Esophagus (tissue), 2 donors: Measurements from ENCODE around the gene CDH15. TPM values are rescaled to one million over a fixed set of nuclear protein-coding genes. Genes with fewer than 3 reads are reported as not detected.

ENCODE experiments used
- H3K27ac ChIP-seq, 2 donors: one replicate each; pipeline ENCODE4 v1.5.1; 2013; ENCODE audit warnings: low read depth in 2 of 2, mild to moderate bottlenecking in 2 of 2, inconsistent platforms in 1 of 2, low read length in 1 of 2, moderate library complexity in 1 of 2
- H3K27me3 ChIP-seq, 2 donors: one replicate each; pipeline ENCODE4 v1.6.1; 2013; ENCODE audit warnings: low read length in 2 of 2, control low read depth in 1 of 2, mild to moderate bottlenecking in 1 of 2; ENCODE audit not compliant: insufficient read depth in 2 of 2, control insufficient read depth in 1 of 2
- H3K36me3 ChIP-seq, 2 donors: one replicate each; pipeline ENCODE4 v1.6.1; 2013; ENCODE audit warnings: low read length in 1 of 2; ENCODE audit not compliant: control insufficient read depth in 2 of 2, insufficient read depth in 2 of 2
- H3K4me1 ChIP-seq, 2 donors: one replicate each; pipeline ENCODE4 v1.6.1; 2013; ENCODE audit warnings: low read length in 1 of 2; ENCODE audit not compliant: control insufficient read depth in 2 of 2, insufficient read depth in 2 of 2
- H3K4me3 ChIP-seq, 2 donors: one replicate each; pipeline ENCODE4 v1.5.1; 2013; ENCODE audit warnings: low read length in 2 of 2, mild to moderate bottlenecking in 2 of 2, low read depth in 1 of 2, moderate library complexity in 1 of 2
- H3K9me3 ChIP-seq, 2 donors: one replicate each; pipeline ENCODE4 v1.6.1; 2013; ENCODE audit warnings: mild to moderate bottlenecking in 2 of 2, low read depth in 1 of 2, low read length in 1 of 2, moderate library complexity in 1 of 2; ENCODE audit not compliant: control insufficient read depth in 2 of 2, insufficient read depth in 1 of 2
- WGBS, 2 donors: extraction: QIAGEN DNeasy Blood & Tissue Kit; methylation state at CpG; one replicate each; pipeline ENCODE4 v1.1.7; 2013; 5-methylcytosine and 5-hydroxymethylcytosine counted together
- polyA plus RNA-seq, 2 donors: library from polyadenylated mRNA; stranded (reverse); fragments of 200-250 nt; gene quantifications; one replicate each; pipeline ENCODE4 v1.2.3, GENCODE V29; 2013
- donor health status: healthy with polysubstance abuse.
- donor health status: Bipolar disorder and iron deficiency.

CDH15 gene
- polyA plus RNA-seq, 2 donors: not detected

- no peak overlapping the region for H3K4me3 ChIP-seq
- H3K4me1 ChIP-seq: peaks cover 3 to 5% of the 10 kb centered on the region in 2 donors
- no peaks in the 10 kb centered on the region for H3K27me3 ChIP-seq
- H3K9me3 ChIP-seq: peaks cover 0 to 7% of the 10 kb centered on the region in 2 donors
- 96% methylated on average over 19 to 21 of the region's 21 CpGs for WGBS, 2 donors
- no peak overlapping the region for H3K27ac ChIP-seq
- peaks cover 3 to 31% of the 10 kb centered on the region in 2 donors for H3K36me3 ChIP-seq
Measured at GRCh38 chr16:89146211-89147005, 25.1 kb upstream of the CDH15 start.

GRCh38 chr16:89147085-89147817, 24.3 kb upstream of the CDH15 start:
- no peaks in the 10 kb centered on the region for H3K27me3 ChIP-seq
- 83 to 88% methylated on average over 7 to 11 of the region's 11 CpGs for WGBS, 2 donors
- H3K36me3 ChIP-seq: peaks cover 3 to 27% of the 10 kb centered on the region in 2 donors
- H3K27ac ChIP-seq: no peak overlapping the region
- H3K9me3 ChIP-seq: peaks cover 0 to 4% of the 10 kb centered on the region in 2 donors
- H3K4me1 ChIP-seq: peaks cover 3 to 5% of the 10 kb centered on the region in 2 donors
- H3K4me3 ChIP-seq: no peak overlapping the region

- H3K4me3 ChIP-seq: no peak overlapping the region
- 92 to 93% methylated on average over 9 of the region's 9 CpGs for WGBS, 2 donors
- H3K9me3 ChIP-seq: peaks cover 0 to 4% of the 10 kb centered on the region in 2 donors
- no peaks in the 10 kb centered on the region for H3K27me3 ChIP-seq
- H3K4me1 ChIP-seq: peaks cover 3 to 16% of the 10 kb centered on the region in 2 donors
- H3K27ac ChIP-seq: no peak overlapping the region
- H3K36me3 ChIP-seq: peaks cover 3 to 24% of the 10 kb centered on the region in 2 donors
Measured at GRCh38 chr16:89149386-89149785, 22.2 kb upstream of the CDH15 start.

- 83 to 90% methylated on average over 18 of the region's 18 CpGs for WGBS, 2 donors
- no peaks in the 10 kb centered on the region for H3K27me3 ChIP-seq
- peaks cover 3 to 22% of the 10 kb centered on the region in 2 donors for H3K4me1 ChIP-seq
- no peak overlapping the region for H3K27ac ChIP-seq
- H3K36me3 ChIP-seq: peaks cover 3 to 18% of the 10 kb centered on the region in 2 donors
- H3K4me3 ChIP-seq: no peak overlapping the region
- H3K9me3 ChIP-seq: peaks cover 0 to 4% of the 10 kb centered on the region in 2 donors
Measured at GRCh38 chr16:89150090-89150835, 21.3 kb upstream of the CDH15 start.

- H3K9me3 ChIP-seq: peaks cover 0 to 4% of the 10 kb centered on the region in 2 donors
- 94 to 96% methylated on average over 8 of the region's 8 CpGs for WGBS, 2 donors
- H3K4me3 ChIP-seq: no peak overlapping the region
- H3K27me3 ChIP-seq: no peaks in the 10 kb centered on the region
- peaks cover 3 to 25% of the 10 kb centered on the region in 2 donors for H3K4me1 ChIP-seq
- H3K36me3 ChIP-seq: peaks cover 3 to 11% of the 10 kb centered on the region in 2 donors
- no peak overlapping the region for H3K27ac ChIP-seq
Measured at GRCh38 chr16:89150981-89151380, 20.6 kb upstream of the CDH15 start.

GRCh38 chr16:89152831-89153700, 18.5 kb upstream of the CDH15 start:
- 85 to 87% methylated on average over 40 to 41 of the region's 41 CpGs for WGBS, 2 donors
- Histone ChIP-seq H3K36me3 (peaks cover 3 to 7% of the 10 kb centered on the region in 2 donors), H3K27ac (no peak overlapping the region), H3K27me3 (no peaks in the 10 kb centered on the region), H3K4me3 (no peak overlapping the region), H3K4me1 (peaks cover 3 to 25% of the 10 kb centered on the region in 2 donors), H3K9me3 (peaks cover 0 to 4% of the 10 kb centered on the region in 2 donors)

GRCh38 chr16:89153848-89154271, 17.7 kb upstream of the CDH15 start:
- no peak overlapping the region for H3K4me3 ChIP-seq
- no peaks in the 10 kb centered on the region for H3K27me3 ChIP-seq
- peaks cover 0 to 4% of the 10 kb centered on the region in 2 donors for H3K9me3 ChIP-seq
- peaks cover 3 to 7% of the 10 kb centered on the region in 2 donors for H3K36me3 ChIP-seq
- peaks cover 3 to 25% of the 10 kb centered on the region in 2 donors for H3K4me1 ChIP-seq
- H3K27ac ChIP-seq: no peak overlapping the region
- 61% methylated on average over 18 to 19 of the region's 19 CpGs for WGBS, 2 donors

- Histone ChIP-seq H3K9me3 (peaks cover 0 to under 1% of the 10 kb centered on the region in 2 donors), H3K4me3 (no peak overlapping the region), H3K4me1 (peaks cover 3 to 25% of the 10 kb centered on the region in 2 donors), H3K27ac (no peak overlapping the region), H3K27me3 (no peaks in the 10 kb centered on the region), H3K36me3 (peaks cover 3 to 7% of the 10 kb centered on the region in 2 donors)
- WGBS, 2 donors: 54 to 64% methylated on average over 24 of the region's 24 CpGs
Measured at GRCh38 chr16:89154390-89155183, 17.0 kb upstream of the CDH15 start.
